Mesenchymal stem cell (in vitro differentiated cells and primary cell): ENCODE measurements around the gene ST3GAL4.

ENCODE experiments used
- DNase-seq: peaks from one replicate; pipeline ENCODE4 v3.0.0-alpha.2; 2013
- H2AFZ ChIP-seq: one replicate; pipeline ENCODE4 v1.6.1; 2013; ENCODE audit warnings: low read depth, mild to moderate bottlenecking, control low read depth, inconsistent platforms, low read length, moderate library complexity
- H2AK5ac ChIP-seq: 2 replicates; pipeline ENCODE4 v1.6.1; 2013; ENCODE audit warnings: low read length, moderate library complexity, mild to moderate bottlenecking, inconsistent platforms; ENCODE audit not compliant: severe bottlenecking
- H2BK120ac ChIP-seq: one replicate; pipeline ENCODE4 v1.6.1; 2013; ENCODE audit warnings: low read depth, mild to moderate bottlenecking, inconsistent platforms, low read length, moderate library complexity
- H2BK12ac ChIP-seq, 2 experiments: one replicate each; pipeline ENCODE4 v1.6.1; 2013; ENCODE audit warnings: inconsistent platforms in 2 of 2, low read length in 2 of 2, mild to moderate bottlenecking in 2 of 2, moderate library complexity in 2 of 2, control low read depth in 1 of 2
- H2BK15ac ChIP-seq: one replicate; pipeline ENCODE4 v1.6.1; 2013; ENCODE audit warnings: mild to moderate bottlenecking, low read depth, inconsistent platforms; ENCODE audit not compliant: poor library complexity, severe bottlenecking
- H2BK5ac ChIP-seq: 2 replicates; pipeline ENCODE4 v1.6.1; 2013; ENCODE audit warnings: low read depth, mild to moderate bottlenecking, low read length, control low read depth, inconsistent platforms; ENCODE audit not compliant: poor library complexity, severe bottlenecking
- H3K14ac ChIP-seq, 2 experiments: one replicate each; pipeline ENCODE4 v1.6.1; 2013; ENCODE audit warnings: inconsistent platforms in 2 of 2, low read length in 2 of 2, control low read depth in 1 of 2, mild to moderate bottlenecking in 1 of 2, moderate library complexity in 1 of 2
- H3K18ac ChIP-seq, 2 experiments: one replicate each; pipeline ENCODE4 v1.6.1; 2013; ENCODE audit warnings: inconsistent platforms in 2 of 2, low read length in 2 of 2, control low read depth in 1 of 2, low read depth in 1 of 2, mild to moderate bottlenecking in 1 of 2
- H3K23ac ChIP-seq, 2 experiments: one replicate each; pipeline ENCODE4 v1.6.1; 2013; ENCODE audit warnings: inconsistent platforms in 2 of 2, low read length in 2 of 2, mild to moderate bottlenecking in 2 of 2, moderate library complexity in 2 of 2, control low read depth in 1 of 2
- H3K27ac ChIP-seq: 2 replicates; pipeline ENCODE4 v1.5.1; 2013; ENCODE audit warnings: mild to moderate bottlenecking, moderate library complexity, low read length, control low read depth, inconsistent platforms; ENCODE audit not compliant: poor library complexity, severe bottlenecking
- H3K27me3 ChIP-seq, 2 experiments: 2 replicates each; pipeline versions ENCODE4 v1.6.1 to v1.7.0; 2013; ENCODE audit warnings: low read length in 2 of 2, mild to moderate bottlenecking in 2 of 2, moderate library complexity in 2 of 2, control low read depth in 1 of 2, inconsistent platforms in 1 of 2; ENCODE audit not compliant: control insufficient read depth in 1 of 2, insufficient read depth in 1 of 2
- H3K36me3 ChIP-seq, 2 experiments: 2 replicates each; pipeline versions ENCODE4 v1.6.1 to v1.7.0; 2013; ENCODE audit warnings: low read length in 2 of 2, control low read depth in 1 of 2, inconsistent platforms in 1 of 2, low read depth in 1 of 2, mild to moderate bottlenecking in 1 of 2; ENCODE audit not compliant: insufficient read depth in 2 of 2, control insufficient read depth in 1 of 2
- H3K4ac ChIP-seq, 2 experiments: one replicate each; pipeline ENCODE4 v1.6.1; 2013; ENCODE audit warnings: inconsistent platforms in 2 of 2, low read length in 2 of 2, mild to moderate bottlenecking in 2 of 2, moderate library complexity in 2 of 2, control low read depth in 1 of 2, low read depth in 1 of 2
- H3K4me1 ChIP-seq: 2 replicates; pipeline ENCODE4 v1.6.1; 2013; ENCODE audit warnings: low read depth, low read length, control low read depth; ENCODE audit not compliant: control insufficient read depth, insufficient read depth
- H3K4me2 ChIP-seq: 2 replicates; pipeline ENCODE4 v1.6.1; 2013; ENCODE audit warnings: low read length, mild to moderate bottlenecking, inconsistent platforms; ENCODE audit not compliant: poor library complexity, severe bottlenecking
- H3K4me3 ChIP-seq, 2 experiments: 2 replicates each; pipeline versions ENCODE4 v1.5.1 to v1.7.0; 2013; ENCODE audit warnings: low read length in 2 of 2, mild to moderate bottlenecking in 2 of 2, control low read depth in 1 of 2, low read depth in 1 of 2; ENCODE audit not compliant: insufficient read depth in 1 of 2
- H3K79me1 ChIP-seq: replicated peaks from 2 replicates; pipeline ENCODE4 v1.6.1; 2013; ENCODE audit warnings: mild to moderate bottlenecking, control low read depth, low read length, inconsistent platforms; ENCODE audit not compliant: poor library complexity, severe bottlenecking
- H3K9ac ChIP-seq: 2 replicates; pipeline ENCODE4 v1.7.0; 2013; ENCODE audit warnings: mild to moderate bottlenecking, low read length, moderate library complexity
- H3K9me3 ChIP-seq: 2 replicates; pipeline ENCODE4 v1.7.0; 2013; ENCODE audit warnings: mild to moderate bottlenecking, low read length; ENCODE audit not compliant: control insufficient read depth
- H4K8ac ChIP-seq: one replicate; pipeline ENCODE4 v1.6.1; 2013; ENCODE audit warnings: inconsistent platforms, mild to moderate bottlenecking, low read length, moderate library complexity
- H4K91ac ChIP-seq: one replicate; pipeline ENCODE4 v1.6.1; 2013; ENCODE audit warnings: mild to moderate bottlenecking, low read length, inconsistent platforms
- WGBS: methylation state at CpG from one replicate; pipeline ENCODE4 v1.1.7; 2013; ENCODE audit warnings: mixed read lengths; 5-methylcytosine and 5-hydroxymethylcytosine counted together

The ST3GAL4 gene

GRCh38 chr11:126421271-126421671, 65.8 kb downstream of the ST3GAL4 start:
- DNase-seq = no peak
- Histone ChIP-seq H3K18ac (no peak overlapping the region), H3K27me3 (no peaks in the 10 kb centered on the region), H2BK12ac (no peak overlapping the region), H2BK15ac (no peak overlapping the region), H3K4me2 (no peak overlapping the region), H2BK120ac (no peak overlapping the region), H3K79me1 (no peaks in the 10 kb centered on the region), H3K9ac (no peak overlapping the region), H3K4ac (no peak overlapping the region), H4K8ac (no peak overlapping the region), H3K27ac (no peak overlapping the region), H2AK5ac (no peak overlapping the region), H3K4me1 (no peaks in the 10 kb centered on the region), H4K91ac (peak overlapping the region; percentile 54), H3K23ac (no peak overlapping the region), H3K36me3 (peaks cover 0 to 24% of the 10 kb centered on the region in 2 experiments), H3K14ac (no peak overlapping the region), H3K4me3 (no peak overlapping the region), H2AFZ (no peak overlapping the region), H3K9me3 (no peaks in the 10 kb centered on the region), H2BK5ac (no peak overlapping the region)
- 98% methylated on average over 13 of the region's 13 CpGs for WGBS

DNA sequence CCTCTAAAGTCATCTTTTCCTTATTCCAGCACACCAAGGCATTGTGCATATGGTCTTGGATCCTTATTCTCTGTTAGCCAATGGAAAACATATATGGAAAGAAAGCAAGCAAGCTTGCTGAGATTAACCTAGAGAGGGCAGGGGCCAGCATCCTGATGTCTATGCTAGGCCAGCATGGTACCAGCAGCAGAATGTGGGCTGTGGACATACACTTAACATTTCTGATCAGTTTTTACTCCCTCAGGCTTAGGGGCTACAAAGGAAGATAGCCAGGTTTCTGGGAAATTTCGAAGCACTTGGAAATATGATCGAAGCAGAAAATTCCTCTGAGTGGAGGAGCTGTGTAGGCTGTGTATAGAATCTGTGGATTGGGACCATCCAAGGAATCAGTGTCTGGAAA, 67.0 kb downstream of the ST3GAL4 start:
- Histone ChIP-seq H4K91ac (no peak overlapping the region), H3K4ac (no peak overlapping the region)
- DNase-seq = no peak

GRCh38 chr11:126423154-126423553, 67.7 kb downstream of the ST3GAL4 start:
- Histone ChIP-seq H2BK5ac (no peak overlapping the region), H3K27ac (no peak overlapping the region), H3K4me1 (peaks cover 10% of the 10 kb centered on the region), H3K27me3 (no peaks in the 10 kb centered on the region), H3K36me3 (peaks cover 0 to 18% of the 10 kb centered on the region in 2 experiments), H3K79me1 (no peaks in the 10 kb centered on the region), H2AK5ac (no peak overlapping the region), H2BK120ac (no peak overlapping the region), H2BK12ac (no peak overlapping the region), H3K4me2 (no peak overlapping the region), H3K14ac (no peak overlapping the region), H3K23ac (no peak overlapping the region), H3K9me3 (no peaks in the 10 kb centered on the region), H4K8ac (no peak overlapping the region), H3K4ac (no peak overlapping the region), H4K91ac (no peak overlapping the region), H2AFZ (no peak overlapping the region), H3K4me3 (no peak overlapping the region), H3K18ac (no peak overlapping the region), H3K9ac (no peak overlapping the region), H2BK15ac (no peak overlapping the region)
- 100% methylated on average over 2 of the region's 2 CpGs for WGBS
- DNase-seq = no peak

More for the DNA sequence above, 67.0 kb downstream of the ST3GAL4 start:
- no peak overlapping the region for H3K27ac ChIP-seq
- H2AK5ac ChIP-seq = no peak overlapping the region
- 93% methylated on average over 2 of the region's 2 CpGs for WGBS
- H2BK120ac ChIP-seq = no peak overlapping the region
- no peak overlapping the region for H4K8ac ChIP-seq
- no peak overlapping the region for H3K9ac ChIP-seq
- no peak overlapping the region for H3K4me3 ChIP-seq
- no peak overlapping the region for H3K14ac ChIP-seq
- no peak overlapping the region for H3K23ac ChIP-seq
- H2AFZ ChIP-seq = no peak overlapping the region
- H3K36me3 ChIP-seq = peaks cover 0 to 18% of the 10 kb centered on the region in 2 experiments
- no peaks in the 10 kb centered on the region for H3K9me3 ChIP-seq
- no peak overlapping the region for H2BK12ac ChIP-seq
- peaks cover 8% of the 10 kb centered on the region for H3K4me1 ChIP-seq
- H3K18ac ChIP-seq = no peak overlapping the region
- H3K27me3 ChIP-seq = no peaks in the 10 kb centered on the region
- no peak overlapping the region for H3K4me2 ChIP-seq
- H3K79me1 ChIP-seq = no peaks in the 10 kb centered on the region
- no peak overlapping the region for H2BK15ac ChIP-seq
- no peak overlapping the region for H2BK5ac ChIP-seq

- H3K4me3 ChIP-seq = no peak overlapping the region
- WGBS = 93% methylated on average over 9 of the region's 11 CpGs
- H2BK15ac ChIP-seq = no peak overlapping the region
- no peaks in the 10 kb centered on the region for H3K79me1 ChIP-seq
- H3K9ac ChIP-seq = no peak overlapping the region
- H3K4ac ChIP-seq = no peak overlapping the region
- no peak overlapping the region for H3K14ac ChIP-seq
- H4K91ac ChIP-seq = no peak overlapping the region
- no peak overlapping the region for H3K4me2 ChIP-seq
- DNase-seq = no peak
- no peak overlapping the region for H2AK5ac ChIP-seq
- H2AFZ ChIP-seq = no peak overlapping the region
- no peaks in the 10 kb centered on the region for H3K9me3 ChIP-seq
- H3K27ac ChIP-seq = no peak overlapping the region
- H3K18ac ChIP-seq = no peak overlapping the region
- no peak overlapping the region for H2BK12ac ChIP-seq
- no peak overlapping the region for H2BK120ac ChIP-seq
- peaks cover 0 to 18% of the 10 kb centered on the region in 2 experiments for H3K36me3 ChIP-seq
- no peak overlapping the region for H2BK5ac ChIP-seq
- H4K8ac ChIP-seq = no peak overlapping the region
- no peaks in the 10 kb centered on the region for H3K27me3 ChIP-seq
- no peak overlapping the region for H3K23ac ChIP-seq
- H3K4me1 ChIP-seq = peaks cover 10% of the 10 kb centered on the region
Observed at GRCh38 chr11:126423743-126424142, 68.3 kb downstream of the ST3GAL4 start.
